OCI-LY1 (cell line): Measurements from ENCODE around the gene RPS6KA2.

ENCODE experiments used
- H2AFZ ChIP-seq: fragments of 200-600 bp; sonication (generic), shearing (Covaris generic); 2 replicates; pipeline ENCODE4 v1.6.0; 2014; ENCODE audit warnings: antibody characterized with exemption, mild to moderate bottlenecking, low read length
- H3F3A ChIP-seq: fragments of 200-600 bp; sonication (generic), shearing (Covaris generic); 2 replicates; pipeline ENCODE4 v1.6.0; 2014; ENCODE audit warnings: mild to moderate bottlenecking, antibody characterized with exemption, low read length, moderate library complexity; ENCODE audit not compliant: insufficient read depth
- H3K27ac ChIP-seq: fragments of 200-600 bp; sonication (generic); 2 replicates; pipeline ENCODE4 v1.5.1; 2014; ENCODE audit warnings: low read length, mixed run types, mild to moderate bottlenecking, low read depth; ENCODE audit not compliant: poor library complexity, severe bottlenecking
- H3K27me3 ChIP-seq: fragments of 200-600 bp; sonication (generic); 2 replicates; pipeline ENCODE4 v1.6.0; 2014; ENCODE audit warnings: antibody characterized with exemption, mild to moderate bottlenecking, low read length, moderate library complexity; ENCODE audit not compliant: insufficient read depth
- H3K36me3 ChIP-seq: fragments of 200-600 bp; sonication (generic); 2 replicates; pipeline ENCODE4 v1.6.1; 2014; ENCODE audit warnings: mild to moderate bottlenecking, antibody characterized with exemption, low read length, moderate library complexity, mixed read lengths; ENCODE audit not compliant: insufficient read depth
- H3K4me1 ChIP-seq: fragments of 200-600 bp; sonication (generic); 2 replicates; pipeline ENCODE4 v1.5.1; 2014; ENCODE audit warnings: mild to moderate bottlenecking, low read length, moderate library complexity; ENCODE audit not compliant: insufficient read depth, severe bottlenecking
- H3K4me2 ChIP-seq: fragments of 200-600 bp; sonication (generic), shearing (Covaris generic); 2 replicates; pipeline ENCODE4 v1.6.1; 2014; ENCODE audit warnings: low read length
- H3K4me3 ChIP-seq: fragments of 200-600 bp; sonication (generic); 2 replicates; pipeline ENCODE4 v1.5.1; 2014; ENCODE audit warnings: low read length, low read depth, mild to moderate bottlenecking, mixed read lengths; ENCODE audit not compliant: poor library complexity, severe bottlenecking
- H3K79me2 ChIP-seq: fragments of 200-600 bp; shearing (Covaris generic); 2 replicates; pipeline ENCODE4 v1.6.1; 2016; ENCODE audit warnings: mixed run types, low read length, mixed read lengths; ENCODE audit not compliant: insufficient read depth
- H3K9ac ChIP-seq: fragments of 200-600 bp; sonication (generic), shearing (Covaris generic); 2 replicates; pipeline ENCODE4 v1.6.1; 2014; ENCODE audit warnings: mild to moderate bottlenecking, low read length, mixed read lengths
- H3K9me2 ChIP-seq: fragments of 200-600 bp; sonication (generic), shearing (Covaris generic); 2 replicates; pipeline ENCODE4 v1.6.1; 2014; ENCODE audit warnings: low read depth, mild to moderate bottlenecking, low read length, mixed read lengths
- H3K9me3 ChIP-seq: fragments of 200-600 bp; shearing (Covaris generic); 2 replicates; pipeline ENCODE4 v1.6.1; 2014; ENCODE audit warnings: low read length, mixed read lengths
- H4K20me1 ChIP-seq: fragments of 200-600 bp; sonication (generic), shearing (Covaris generic); 2 replicates; pipeline ENCODE4 v1.6.0; 2016; ENCODE audit warnings: mild to moderate bottlenecking, low read length; ENCODE audit not compliant: insufficient read depth
- EZH2 ChIP-seq: fragments of 200-600 bp; sonication (generic), shearing (Covaris generic); IDR thresholded peaks from 2 replicates; pipeline ENCODE4 v1.8.0; 2017; ENCODE audit warnings: borderline replicate concordance, mixed run types, mild to moderate bottlenecking, antibody characterized with exemption, low read length, moderate library complexity, mixed read lengths
- TF ChIP-seq, protein P1 (sequence below): fragments of 200-600 bp; sonication (generic), shearing (Covaris generic); IDR thresholded peaks from 2 replicates; pipeline ENCODE4 v1.5.1; 2017; ENCODE audit warnings: mild to moderate bottlenecking, antibody characterized with exemption, low read length, moderate library complexity, mixed read lengths

Gene RPS6KA2

DNA sequence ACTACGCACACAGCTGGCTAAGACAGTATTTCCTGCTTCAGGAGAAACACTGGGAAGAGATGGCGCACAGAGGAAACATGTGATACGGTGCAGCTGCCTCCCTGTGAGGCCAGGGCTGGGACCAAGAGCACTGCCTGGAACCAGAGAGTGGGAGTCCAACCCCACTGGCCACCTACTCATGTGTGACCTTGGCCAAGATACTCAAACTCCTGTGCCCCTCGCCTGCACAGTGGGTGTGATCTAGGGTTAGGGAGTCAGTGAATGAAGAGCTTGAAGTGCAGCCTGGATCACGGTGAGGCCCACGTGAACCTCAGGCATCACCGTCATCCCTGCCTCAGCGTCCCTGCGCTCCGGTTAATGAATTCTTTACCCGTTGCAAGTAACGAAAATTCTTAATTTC, 202.6 kb downstream of the RPS6KA2 start:
- Histone ChIP-seq H3K27ac (no peak overlapping the region), H3K36me3 (no peaks in the 10 kb centered on the region), H3K9me3 (no peaks in the 10 kb centered on the region), H4K20me1 (no peaks in the 10 kb centered on the region), H3K4me2 (no peak overlapping the region), H3K4me3 (no peak overlapping the region), H2AFZ (no peak overlapping the region), H3K9me2 (no peaks in the 10 kb centered on the region), H3K79me2 (no peaks in the 10 kb centered on the region), H3K9ac (no peak overlapping the region), H3F3A (no peaks in the 10 kb centered on the region), H3K27me3 (no peaks in the 10 kb centered on the region), H3K4me1 (no peaks in the 10 kb centered on the region)
- TF ChIP-seq EZH2 = no peak
- TF ChIP-seq, protein P1, sequence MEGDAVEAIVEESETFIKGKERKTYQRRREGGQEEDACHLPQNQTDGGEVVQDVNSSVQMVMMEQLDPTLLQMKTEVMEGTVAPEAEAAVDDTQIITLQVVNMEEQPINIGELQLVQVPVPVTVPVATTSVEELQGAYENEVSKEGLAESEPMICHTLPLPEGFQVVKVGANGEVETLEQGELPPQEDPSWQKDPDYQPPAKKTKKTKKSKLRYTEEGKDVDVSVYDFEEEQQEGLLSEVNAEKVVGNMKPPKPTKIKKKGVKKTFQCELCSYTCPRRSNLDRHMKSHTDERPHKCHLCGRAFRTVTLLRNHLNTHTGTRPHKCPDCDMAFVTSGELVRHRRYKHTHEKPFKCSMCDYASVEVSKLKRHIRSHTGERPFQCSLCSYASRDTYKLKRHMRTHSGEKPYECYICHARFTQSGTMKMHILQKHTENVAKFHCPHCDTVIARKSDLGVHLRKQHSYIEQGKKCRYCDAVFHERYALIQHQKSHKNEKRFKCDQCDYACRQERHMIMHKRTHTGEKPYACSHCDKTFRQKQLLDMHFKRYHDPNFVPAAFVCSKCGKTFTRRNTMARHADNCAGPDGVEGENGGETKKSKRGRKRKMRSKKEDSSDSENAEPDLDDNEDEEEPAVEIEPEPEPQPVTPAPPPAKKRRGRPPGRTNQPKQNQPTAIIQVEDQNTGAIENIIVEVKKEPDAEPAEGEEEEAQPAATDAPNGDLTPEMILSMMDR = no peak

DNA sequence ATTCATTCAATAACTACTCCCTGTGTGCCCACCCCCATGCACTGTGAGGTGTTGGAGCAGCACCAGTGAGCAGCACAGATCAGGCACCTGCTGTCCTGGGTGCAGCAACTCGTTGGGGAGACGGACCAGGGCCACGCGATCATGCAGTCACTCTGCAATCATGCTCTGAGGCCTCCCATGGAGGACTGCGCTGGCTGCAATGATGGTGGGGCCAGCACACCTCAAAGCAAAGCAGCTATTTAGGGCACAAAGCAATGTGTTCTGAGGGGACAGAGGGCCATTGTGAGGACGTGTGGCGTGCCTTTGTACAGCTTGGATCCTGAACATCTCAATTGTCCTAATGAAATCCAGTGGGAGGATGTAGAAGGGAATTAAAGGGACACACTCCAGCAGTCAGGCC, 203.3 kb downstream of the RPS6KA2 start:
- Histone ChIP-seq H3K4me3 (no peak overlapping the region), H3K27me3 (no peaks in the 10 kb centered on the region), H3K9me2 (no peaks in the 10 kb centered on the region), H3K9ac (no peak overlapping the region), H3K79me2 (no peaks in the 10 kb centered on the region), H2AFZ (no peak overlapping the region), H3K4me1 (no peaks in the 10 kb centered on the region), H3K4me2 (no peak overlapping the region), H3K9me3 (no peaks in the 10 kb centered on the region), H3K27ac (no peak overlapping the region), H3K36me3 (no peaks in the 10 kb centered on the region), H4K20me1 (no peaks in the 10 kb centered on the region), H3F3A (no peaks in the 10 kb centered on the region)
- no peak for TF ChIP-seq EZH2
- TF ChIP-seq, protein P1 = no peak

DNA sequence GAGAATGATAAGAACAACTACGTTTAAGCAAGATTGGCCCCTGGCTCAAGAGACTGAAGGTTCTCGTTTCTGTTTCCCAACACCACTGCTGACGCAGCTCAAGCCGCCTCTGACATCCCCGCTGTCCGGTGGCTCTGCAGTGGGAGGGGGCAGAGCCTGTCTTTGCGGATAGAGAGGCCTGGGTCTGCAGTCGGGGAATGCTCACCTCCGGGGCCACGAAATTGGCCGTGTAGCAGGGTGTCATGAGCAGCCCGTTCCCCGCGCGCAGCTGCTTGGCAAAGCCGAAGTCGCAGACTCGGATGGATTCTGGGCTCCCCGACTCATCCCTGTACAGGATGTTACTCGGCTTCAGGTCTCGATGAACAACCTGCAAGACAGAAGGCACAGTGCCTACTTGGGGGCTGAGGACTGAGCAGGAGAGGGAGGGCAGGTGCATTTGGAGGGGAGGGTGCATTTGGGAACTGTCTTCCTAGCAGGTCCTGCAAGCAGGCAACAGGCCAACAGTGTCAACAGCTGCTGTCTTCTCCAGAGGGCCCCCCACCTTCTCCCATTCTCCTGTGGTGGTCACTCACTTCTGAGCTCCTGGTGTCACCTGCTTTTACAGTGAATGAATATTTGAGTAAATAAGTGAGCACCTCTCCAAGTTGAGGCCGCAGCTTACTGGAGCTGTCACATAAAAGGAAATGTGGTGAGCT, 203.9 kb downstream of the RPS6KA2 start:
- H3K4me1 ChIP-seq = no peaks in the 10 kb centered on the region
- H3K79me2 ChIP-seq = no peaks in the 10 kb centered on the region
- H2AFZ ChIP-seq = no peak overlapping the region
- TF ChIP-seq, protein P1 = no peak
- no peak for TF ChIP-seq EZH2
- H3K36me3 ChIP-seq = no peaks in the 10 kb centered on the region
- no peaks in the 10 kb centered on the region for H3F3A ChIP-seq
- no peak overlapping the region for H3K9ac ChIP-seq
- no peaks in the 10 kb centered on the region for H3K9me3 ChIP-seq
- H3K4me2 ChIP-seq = no peak overlapping the region
- no peaks in the 10 kb centered on the region for H3K27me3 ChIP-seq
- no peak overlapping the region for H3K27ac ChIP-seq
- no peak overlapping the region for H3K4me3 ChIP-seq
- H4K20me1 ChIP-seq = no peaks in the 10 kb centered on the region
- no peaks in the 10 kb centered on the region for H3K9me2 ChIP-seq
